DOHH2 (cell line): ENCODE results near the gene TCERG1L.

Experiments used
- CTCF ChIP-seq: fragments of 200-600 bp; sonication (generic); IDR thresholded peaks from one replicate; pipeline ENCODE4 v1.5.1; 2014; ENCODE audit warnings: antibody characterized with exemption, mild to moderate bottlenecking, low read depth, low read length; ENCODE audit not compliant: poor library complexity, severe bottlenecking
- EZH2phosphoT487 ChIP-seq: fragments of 200-600 bp; sonication (generic); IDR thresholded peaks from 2 replicates; pipeline ENCODE4 v1.6.1; 2017; ENCODE audit warnings: borderline replicate concordance, mild to moderate bottlenecking, antibody characterized with exemption, low read length, moderate library complexity, mixed read lengths

GRCh38 chr10:131237991-131238651, 73.4 kb downstream of the TCERG1L start:
- TF ChIP-seq CTCF, result no peak
- no peak for TF ChIP-seq EZH2phosphoT487
